ENCODE measurements around the gene TTC7B.

Gene TTC7B

GRCh38 chr14:90514566-90514965 is 301.7 kb downstream of the TTC7B start:
- H3K27ac Mint-ChIP-seq: no peak overlapping the region
- no peaks in the 10 kb centered on the region for H3K36me3 Mint-ChIP-seq (ENCODE audit: low read depth)
- no peak for DNase-seq
- peaks cover 7% of the 10 kb centered on the region for H3K27me3 Mint-ChIP-seq
- H3K4me3 Mint-ChIP-seq: no peak overlapping the region
- H3K9me3 Mint-ChIP-seq: no peaks in the 10 kb centered on the region
- H3K4me1 Mint-ChIP-seq (ENCODE audit: low read depth): no peaks in the 10 kb centered on the region

GRCh38 chr14:90514015-90514398 is 302.2 kb downstream of the TTC7B start:
- peaks cover 13% of the 10 kb centered on the region for H3K27me3 Mint-ChIP-seq
- no peak overlapping the region for H3K4me3 Mint-ChIP-seq
- DNase-seq: no peak
- H3K4me1 Mint-ChIP-seq (ENCODE audit: low read depth): peaks cover 4% of the 10 kb centered on the region
- H3K9me3 Mint-ChIP-seq: no peaks in the 10 kb centered on the region
- H3K27ac Mint-ChIP-seq: no peak overlapping the region
- no peaks in the 10 kb centered on the region for H3K36me3 Mint-ChIP-seq (ENCODE audit: low read depth)

GRCh38 chr14:90513161-90514014 is 302.8 kb downstream of the TTC7B start:
- peaks cover 19% of the 10 kb centered on the region for H3K27me3 Mint-ChIP-seq
- H3K4me3 Mint-ChIP-seq: no peak overlapping the region

GRCh38 chr14:90512329-90512991 is 303.8 kb downstream of the TTC7B start:
- DNase-seq: no peak
- H3K27ac Mint-ChIP-seq: no peak overlapping the region
- H3K27me3 Mint-ChIP-seq: peaks cover 27% of the 10 kb centered on the region
- H3K36me3 Mint-ChIP-seq (ENCODE audit: low read depth): no peaks in the 10 kb centered on the region
- H3K4me1 Mint-ChIP-seq (ENCODE audit: low read depth): peaks cover 5% of the 10 kb centered on the region
- no peaks in the 10 kb centered on the region for H3K9me3 Mint-ChIP-seq
- H3K4me3 Mint-ChIP-seq: no peak overlapping the region

More at GRCh38 chr14:90513161-90514014, 302.8 kb downstream of the TTC7B start:
- Mint-ChIP-seq H3K9me3 (no peaks in the 10 kb centered on the region), H3K27ac (no peak overlapping the region), H3K36me3 (ENCODE audit: low read depth) (no peaks in the 10 kb centered on the region), H3K4me1 (ENCODE audit: low read depth) (peaks cover 5% of the 10 kb centered on the region)
- DNase-seq: no peak

GRCh38 chr14:90511795-90512328 is 304.4 kb downstream of the TTC7B start:
- Mint-ChIP-seq H3K27me3 (peaks cover 29% of the 10 kb centered on the region), H3K4me1 (ENCODE audit: low read depth) (peaks cover 5% of the 10 kb centered on the region), H3K36me3 (ENCODE audit: low read depth) (no peaks in the 10 kb centered on the region), H3K9me3 (no peaks in the 10 kb centered on the region), H3K4me3 (no peak overlapping the region), H3K27ac (no peak overlapping the region)
- no peak for DNase-seq

GRCh38 chr14:90511252-90511651 is 305.0 kb downstream of the TTC7B start:
- no peak overlapping the region for H3K4me3 Mint-ChIP-seq
- no peak for DNase-seq
- H3K36me3 Mint-ChIP-seq (ENCODE audit: low read depth): no peaks in the 10 kb centered on the region
- H3K4me1 Mint-ChIP-seq (ENCODE audit: low read depth): peaks cover 5% of the 10 kb centered on the region
- no peaks in the 10 kb centered on the region for H3K9me3 Mint-ChIP-seq
- H3K27me3 Mint-ChIP-seq: peaks cover 29% of the 10 kb centered on the region
- no peak overlapping the region for H3K27ac Mint-ChIP-seq

GRCh38 chr14:90510159-90510558 is 306.1 kb downstream of the TTC7B start:
- H3K9me3 Mint-ChIP-seq: no peaks in the 10 kb centered on the region
- no peak overlapping the region for H3K27ac Mint-ChIP-seq
- peaks cover 29% of the 10 kb centered on the region for H3K27me3 Mint-ChIP-seq
- H3K4me1 Mint-ChIP-seq (ENCODE audit: low read depth): peaks cover 5% of the 10 kb centered on the region
- DNase-seq: no peak
- H3K4me3 Mint-ChIP-seq: no peak overlapping the region
- no peaks in the 10 kb centered on the region for H3K36me3 Mint-ChIP-seq (ENCODE audit: low read depth)

GRCh38 chr14:90509403-90509802 is 306.8 kb downstream of the TTC7B start:
- Mint-ChIP-seq H3K4me3 (no peak overlapping the region), H3K36me3 (ENCODE audit: low read depth) (no peaks in the 10 kb centered on the region), H3K9me3 (no peaks in the 10 kb centered on the region), H3K27ac (no peak overlapping the region), H3K27me3 (peaks cover 29% of the 10 kb centered on the region), H3K4me1 (ENCODE audit: low read depth) (peaks cover 5% of the 10 kb centered on the region)
- DNase-seq: no peak

- DNase-seq: no peak
- Mint-ChIP-seq H3K27me3 (peaks cover 29% of the 10 kb centered on the region), H3K36me3 (ENCODE audit: low read depth) (no peaks in the 10 kb centered on the region), H3K9me3 (no peaks in the 10 kb centered on the region), H3K27ac (no peak overlapping the region), H3K4me1 (ENCODE audit: low read depth) (peaks cover 5% of the 10 kb centered on the region), H3K4me3 (no peak overlapping the region)
Observed at GRCh38 chr14:90508536-90509254, 307.5 kb downstream of the TTC7B start.

GRCh38 chr14:90508036-90508435 is 308.2 kb downstream of the TTC7B start:
- peaks cover 5% of the 10 kb centered on the region for H3K4me1 Mint-ChIP-seq (ENCODE audit: low read depth)
- no peaks in the 10 kb centered on the region for H3K36me3 Mint-ChIP-seq (ENCODE audit: low read depth)
- H3K4me3 Mint-ChIP-seq: no peak overlapping the region
- DNase-seq: no peak
- no peaks in the 10 kb centered on the region for H3K9me3 Mint-ChIP-seq
- no peak overlapping the region for H3K27ac Mint-ChIP-seq
- peaks cover 29% of the 10 kb centered on the region for H3K27me3 Mint-ChIP-seq

GRCh38 chr14:90507428-90507827 is 308.8 kb downstream of the TTC7B start:
- Mint-ChIP-seq H3K9me3 (no peaks in the 10 kb centered on the region), H3K27ac (no peak overlapping the region), H3K4me3 (no peak overlapping the region), H3K36me3 (ENCODE audit: low read depth) (no peaks in the 10 kb centered on the region), H3K27me3 (peaks cover 29% of the 10 kb centered on the region), H3K4me1 (ENCODE audit: low read depth) (peaks cover 5% of the 10 kb centered on the region)
- DNase-seq: no peak

- H3K27ac Mint-ChIP-seq: no peak overlapping the region
- no peak for DNase-seq
Observed at GRCh38 chr14:90506748-90507147, 309.5 kb downstream of the TTC7B start.

GRCh38 chr14:90505531-90505930 is 310.7 kb downstream of the TTC7B start:
- no peaks in the 10 kb centered on the region for H3K36me3 Mint-ChIP-seq (ENCODE audit: low read depth)
- H3K9me3 Mint-ChIP-seq: no peaks in the 10 kb centered on the region
- no peak overlapping the region for H3K4me3 Mint-ChIP-seq
- DNase-seq: no peak
- H3K4me1 Mint-ChIP-seq (ENCODE audit: low read depth): peaks cover 8% of the 10 kb centered on the region
- no peak overlapping the region for H3K27ac Mint-ChIP-seq
- H3K27me3 Mint-ChIP-seq: peaks cover 40% of the 10 kb centered on the region

More at GRCh38 chr14:90506748-90507147, 309.5 kb downstream of the TTC7B start:
- H3K27me3 Mint-ChIP-seq: peaks cover 35% of the 10 kb centered on the region
- no peak overlapping the region for H3K4me3 Mint-ChIP-seq
- H3K4me1 Mint-ChIP-seq (ENCODE audit: low read depth): peaks cover 5% of the 10 kb centered on the region
- no peaks in the 10 kb centered on the region for H3K9me3 Mint-ChIP-seq
- no peaks in the 10 kb centered on the region for H3K36me3 Mint-ChIP-seq (ENCODE audit: low read depth)

GRCh38 chr14:90504643-90505042 is 311.6 kb downstream of the TTC7B start:
- no peaks in the 10 kb centered on the region for H3K9me3 Mint-ChIP-seq
- H3K27me3 Mint-ChIP-seq: peaks cover 39% of the 10 kb centered on the region
- H3K36me3 Mint-ChIP-seq (ENCODE audit: low read depth): no peaks in the 10 kb centered on the region
- DNase-seq: no peak
- no peak overlapping the region for H3K4me3 Mint-ChIP-seq
- H3K27ac Mint-ChIP-seq: no peak overlapping the region
- peaks cover 9% of the 10 kb centered on the region for H3K4me1 Mint-ChIP-seq (ENCODE audit: low read depth)

All from activated T-cell treated with anti-CD3 and anti-CD28 coated beads, Interleukin-2, amount 50 U/mL, for 24 hours (primary cell).